ENCODE measurements around the gene PDZD2. TPM values are rescaled to one million over a fixed set of nuclear protein-coding genes. Genes with fewer than 3 reads are reported as not detected.

The PDZD2 gene
- polyA plus RNA-seq, 3 donors: 0.10 TPM; not detected in 2

GRCh38 chr5:32160228-32160627 is 521.3 kb downstream of the PDZD2 start:
- Histone ChIP-seq H3K9ac (ENCODE audit: insufficient read depth, low read length, poor library complexity, severe bottlenecking) (no peak overlapping the region), H2AFZ (ENCODE audit: insufficient read depth, low read depth, low read length, poor library complexity, severe bottlenecking) (no peak overlapping the region), H3K36me3 (replicated peaks in 1 of 2; ENCODE audit: control insufficient read depth in 1 of 2, insufficient read depth in 2 of 2, low read length in 2 of 2) (peaks cover 4 to 25% of the 10 kb centered on the region in 2 donors), H3K4me2 (replicated peaks; ENCODE audit: extremely low read depth, low read length, poor library complexity, severe bottlenecking) (no peak overlapping the region), H3K27ac (ENCODE audit: low read depth in 1 of 2, low read length in 2 of 2) (no peak overlapping the region), H3K4me3 (replicated peaks in 1 of 3; ENCODE audit: low read depth in 2 of 3, low read length in 3 of 3) (no peak overlapping the region), H4K20me1 (ENCODE audit: insufficient read depth, low read length) (peaks cover 93% of the 10 kb centered on the region), H3K27me3 (ENCODE audit: control insufficient read depth in 2 of 2, insufficient read depth in 2 of 2, low read length in 2 of 2) (no peaks in the 10 kb centered on the region), H3K4me1 (ENCODE audit: control insufficient read depth in 1 of 2, insufficient read depth in 2 of 2, low read length in 2 of 2) (peaks cover 15 to 16% of the 10 kb centered on the region in 2 donors), H3K9me3 (replicated peaks in 1 of 2; ENCODE audit: control insufficient read depth in 1 of 2, insufficient read depth in 1 of 2, low read length in 2 of 2) (no peaks in the 10 kb centered on the region), H3K79me2 (ENCODE audit: insufficient read depth, low read length) (peaks cover 99% of the 10 kb centered on the region)
- Mint-ChIP-seq H3K27ac (peak overlapping the region in 1 of 7 donors; percentile 53), H3K9me3 (peaks cover 0 to 2% (median 0%) of the 10 kb centered on the region in 7 donors), H3K4me3 (no peak overlapping the region), H3K36me3 (peaks cover 5 to 15% of the 10 kb centered on the region in 2 donors), H3K4me1 (peaks cover 20% of the 10 kb centered on the region), H3K27me3 (ENCODE audit: low read depth in 3 of 3) (peaks cover 0 to 2% (median 0%) of the 10 kb centered on the region in 3 donors)
- TF ChIP-seq CTCF (IDR thresholded peaks at IDR 0.05): no peak
- intact Hi-C loops (cut with micrococcal nuclease): loop anchor here in 1 of 2 donors (10.0 kb wide), 1 partner anchor 145 kb away; no protein-coding TSS in a partner anchor
- no peak for DNase-seq
- no CpG with 5 or more reads among the region's 1 CpG for WGBS (ENCODE audit: insufficient coverage)

Small RNAs within 50 kb of the gene (small RNA-seq; reads per million reads assigned to genes)
- gene AC025458.1 (ENCODE audit: insufficient read length, low read depth) (not detected), gene MIR4279 (ENCODE audit: insufficient read length, low read depth) (not detected), gene RF00019 (ENCODE audit: insufficient read length, low read depth) (not detected), gene RNU6-358P (ENCODE audit: insufficient read length, low read depth) (not detected), gene RNU6-363P (ENCODE audit: insufficient read length, low read depth) (not detected), gene RNU6-760P (ENCODE audit: insufficient read length, low read depth) (not detected)

Other genes starting within 250 kb of the PDZD2 start
- 10 to 100 TPM in 1 of 3 donors, 1 to 10 TPM in 2; 2.2 to 12.6 (median 7.6) TPM for gene DROSHA, start 107.0 kb upstream of the PDZD2 start, polyA plus RNA-seq
- gene C5orf22, start 106.8 kb upstream of the PDZD2 start, polyA plus RNA-seq: 10 to 100 TPM in 2 of 3 donors, 1 to 10 TPM in 1; 5.8 to 20.2 (median 19.9) TPM

All from CD14-positive monocyte (primary cell).